Lower leg skin (tissue), 4 donors: ENCODE results near the gene TMEM222. TPM values are rescaled to one million over a fixed set of nuclear protein-coding genes. Genes with fewer than 3 reads are reported as not detected.

Source experiments
- DNase-seq, 2 donors: peaks; one replicate each; pipeline ENCODE4 v3.0.0-alpha.2; 2019; ENCODE audit warnings: low spot score in 2 of 2
- H3K4me3 ChIP-seq: fragments of 200-600 bp; sonication (generic); 2 replicates; pipeline ENCODE4 v1.5.1; 2017; ENCODE audit warnings: mild to moderate bottlenecking, low read depth; ENCODE audit not compliant: poor library complexity, severe bottlenecking
- CTCF ChIP-seq, 3 donors: fragments of 450-650 bp; IDR thresholded peaks; one replicate each; pipeline ENCODE4 v1.5.1; 2016; ENCODE audit warnings: antibody characterized with exemption in 3 of 3, mild to moderate bottlenecking in 3 of 3, moderate library complexity in 2 of 3
- POLR2A ChIP-seq, 2 donors: fragments of 450-650 bp; IDR thresholded peaks; one replicate each; pipeline ENCODE4 v1.6.1; 2016 to 2017; ENCODE audit warnings: antibody characterized with exemption in 2 of 2, mild to moderate bottlenecking in 1 of 2, moderate library complexity in 1 of 2
- WGBS, 2 donors: methylation state at CpG; one replicate each; pipeline ENCODE4 v1.1.5; 2018; 5-methylcytosine and 5-hydroxymethylcytosine counted together
- intact Hi-C: fragments of 100-400 bp; cut with DNase I; formaldehyde crosslinking; loops from one replicate; pipeline ENCODE4 v1.15.0; 2023; ENCODE audit warnings: low total_unique reads
- total RNA-seq, 4 donors: library from RNA; depleted of rRNA; stranded (reverse); fragments of >200 nt; gene quantifications; one replicate each; pipeline ENCODE4 v1.1.0, GENCODE V29; 2016

TMEM222 gene
- total RNA-seq, 4 donors from 2014 or later = 24.3 to 35.2 (median 28.7) TPM

- 82 to 100% methylated on average over 2 of the region's 2 CpGs for WGBS, 2 donors
- no peak overlapping the region for H3K4me3 ChIP-seq
- no peak for DNase-seq
- intact Hi-C loops = loop anchor here (10.0 kb wide), 1 partner anchor 362 kb away; no protein-coding TSS in a partner anchor
- TF ChIP-seq CTCF (IDR thresholded peaks at IDR 0.05) (no peak), POLR2A (IDR thresholded peaks at IDR 0.05) (no peak)
These were observed 19.4 kb upstream of the TMEM222 start for GRCh38 chr1:27302612-27303011.

- no peak for DNase-seq
- intact Hi-C loops = loop anchor here (10.0 kb wide), 1 partner anchor 361 kb away; no protein-coding TSS in a partner anchor
- 87 to 92% methylated on average over 15 of the region's 15 CpGs for WGBS, 2 donors
- no peak for TF ChIP-seq CTCF (IDR thresholded peaks at IDR 0.05)
- TF ChIP-seq POLR2A (IDR thresholded peaks at IDR 0.05) = no peak
- no peak overlapping the region for H3K4me3 ChIP-seq
These were observed 18.5 kb upstream of the TMEM222 start for GRCh38 chr1:27303509-27303908.

GRCh38 chr1:27306071-27306470 lies 15.9 kb upstream of the TMEM222 start:
- DNase-seq = no peak

GRCh38 chr1:27306892-27307761 lies 14.8 kb upstream of the TMEM222 start:
- DNase-seq = no peak
- no peak overlapping the region for H3K4me3 ChIP-seq
- intact Hi-C loops = loop anchor here (10.0 kb wide), 1 partner anchor 358 kb away; no protein-coding TSS in a partner anchor
- no peak for TF ChIP-seq CTCF (IDR thresholded peaks at IDR 0.05)
- no peak for TF ChIP-seq POLR2A (IDR thresholded peaks at IDR 0.05)
- 83 to 84% methylated on average over 11 of the region's 11 CpGs for WGBS, 2 donors

More at GRCh38 chr1:27306071-27306470, 15.9 kb upstream of the TMEM222 start:
- TF ChIP-seq CTCF (IDR thresholded peaks at IDR 0.05) (no peak), POLR2A (IDR thresholded peaks at IDR 0.05) (no peak)
- intact Hi-C loops = loop anchor here (10.0 kb wide), 1 partner anchor 359 kb away; no protein-coding TSS in a partner anchor
- 83 to 88% methylated on average over 10 to 11 of the region's 11 CpGs for WGBS, 2 donors
- H3K4me3 ChIP-seq = no peak overlapping the region

- no peak overlapping the region for H3K4me3 ChIP-seq
- no peak for DNase-seq
- 81 to 83% methylated on average over 6 of the region's 6 CpGs for WGBS, 2 donors
- intact Hi-C loops = loop anchor here (10.0 kb wide), 1 partner anchor 357 kb away; no protein-coding TSS in a partner anchor
- TF ChIP-seq POLR2A (IDR thresholded peaks at IDR 0.05) (no peak), CTCF (IDR thresholded peaks at IDR 0.05) (no peak)
These were observed 13.9 kb upstream of the TMEM222 start for GRCh38 chr1:27307874-27308598.
